Kidney capillary endothelial cell (primary cell): Measurements from ENCODE around the gene MOB3A.

Experiments used
- DNase-seq: peaks from one replicate; pipeline ENCODE4 v3.0.0-alpha.2; 2018; ENCODE audit warnings: low spot score

Gene MOB3A

GRCh38 chr19:2081873-2082810 lies 14.0 kb downstream of the MOB3A start:
- no peak for DNase-seq

GRCh38 chr19:2080336-2080988 lies 15.7 kb downstream of the MOB3A start:
- DNase-seq: no peak

GRCh38 chr19:2079865-2080301 lies 16.2 kb downstream of the MOB3A start:
- no peak for DNase-seq

- no peak for DNase-seq
These were observed 16.9 kb downstream of the MOB3A start for GRCh38 chr19:2079076-2079864.

GRCh38 chr19:2077833-2078619 lies 18.1 kb downstream of the MOB3A start:
- no peak for DNase-seq

- no peak for DNase-seq
These were observed 18.7 kb downstream of the MOB3A start for GRCh38 chr19:2077398-2077797.

- DNase-seq: no peak
These were observed 19.6 kb downstream of the MOB3A start for GRCh38 chr19:2076526-2076944.

GRCh38 chr19:2072757-2073551 lies 23.2 kb downstream of the MOB3A start:
- no peak for DNase-seq

- DNase-seq: no peak
These were observed 25.0 kb downstream of the MOB3A start for GRCh38 chr19:2070986-2071673.

- no peak for DNase-seq
These were observed 25.7 kb downstream of the MOB3A start for GRCh38 chr19:2070436-2070827.

GRCh38 chr19:2064788-2065524 lies 31.2 kb downstream of the MOB3A start:
- DNase-seq: no peak

GRCh38 chr19:2064395-2064787 lies 31.7 kb downstream of the MOB3A start:
- no peak for DNase-seq

GRCh38 chr19:2063824-2064223 lies 32.3 kb downstream of the MOB3A start:
- no peak for DNase-seq

GRCh38 chr19:2062770-2063169 lies 33.4 kb downstream of the MOB3A start:
- DNase-seq: no peak

GRCh38 chr19:2062389-2062729 lies 33.8 kb downstream of the MOB3A start:
- DNase-seq: no peak

- peak; percentile 98 for DNase-seq
These were observed 34.4 kb downstream of the MOB3A start for GRCh38 chr19:2061495-2062388.

GRCh38 chr19:2060884-2061494 lies 35.1 kb downstream of the MOB3A start:
- DNase-seq: peak; percentile 55
